Neuronal stem cell (in vitro differentiated cells): Measurements from ENCODE around the gene IMMP2L.

Experiments used
- DNase-seq: peaks from one replicate; pipeline ENCODE4 v3.0.0-alpha.2; 2013; ENCODE audit warnings: low spot score
- H2AFZ ChIP-seq: one replicate; pipeline ENCODE4 v1.6.1; 2013; ENCODE audit warnings: mild to moderate bottlenecking, low read length, inconsistent platforms
- H2AK5ac ChIP-seq: 2 replicates; pipeline ENCODE4 v1.6.1; 2013; ENCODE audit warnings: low read depth, mild to moderate bottlenecking, inconsistent platforms, low read length, moderate library complexity, mixed read lengths
- H2BK120ac ChIP-seq: 2 replicates; pipeline ENCODE4 v1.6.1; 2013; ENCODE audit warnings: low read depth, mild to moderate bottlenecking, inconsistent platforms, low read length, moderate library complexity, mixed read lengths
- H2BK12ac ChIP-seq: one replicate; pipeline ENCODE4 v1.6.1; 2013; ENCODE audit warnings: low read length, inconsistent platforms
- H2BK15ac ChIP-seq: 2 replicates; pipeline ENCODE4 v1.6.1; 2013; ENCODE audit warnings: mild to moderate bottlenecking, low read length, inconsistent platforms, mixed read lengths
- H2BK5ac ChIP-seq: one replicate; pipeline ENCODE4 v1.6.1; 2013; ENCODE audit warnings: inconsistent platforms, mild to moderate bottlenecking, low read length, moderate library complexity
- H3K14ac ChIP-seq: one replicate; pipeline ENCODE4 v1.6.1; 2013; ENCODE audit warnings: low read length, inconsistent platforms
- H3K18ac ChIP-seq: 2 replicates; pipeline ENCODE4 v1.6.1; 2013; ENCODE audit warnings: low read length, inconsistent platforms
- H3K23ac ChIP-seq: 2 replicates; pipeline ENCODE4 v1.6.1; 2013; ENCODE audit warnings: low read depth, mild to moderate bottlenecking, mixed read lengths, low read length, inconsistent platforms; ENCODE audit not compliant: poor library complexity
- H3K27ac ChIP-seq: replicated peaks from 3 replicates; pipeline ENCODE4 v1.5.1; 2013; ENCODE audit warnings: low read length, inconsistent platforms
- H3K27me3 ChIP-seq, 3 experiments: 2 replicates each; pipeline ENCODE4 v1.6.1; 2013; ENCODE audit warnings: low read length in 3 of 3, mild to moderate bottlenecking in 2 of 3, inconsistent platforms in 1 of 3, low read depth in 1 of 3, mixed read lengths in 1 of 3, moderate library complexity in 1 of 3; ENCODE audit not compliant: control insufficient read depth in 3 of 3, insufficient read depth in 3 of 3
- H3K36me3 ChIP-seq, 2 donors: replicated peaks in 1 of 2; 2 replicates each; pipeline ENCODE4 v1.6.1; 2013; ENCODE audit warnings: low read length in 2 of 2; ENCODE audit not compliant: control insufficient read depth in 2 of 2, insufficient read depth in 2 of 2
- H3K4ac ChIP-seq: 2 replicates; pipeline ENCODE4 v1.6.1; 2013; ENCODE audit warnings: inconsistent platforms, mild to moderate bottlenecking, low read length, moderate library complexity
- H3K4me1 ChIP-seq, 2 donors: 1 replicate in 1 of 2; 2 replicates in 1 of 2; pipeline ENCODE4 v1.6.1; 2013; ENCODE audit warnings: low read length in 2 of 2, low read depth in 1 of 2; ENCODE audit not compliant: control insufficient read depth in 2 of 2, insufficient read depth in 1 of 2
- H3K4me2 ChIP-seq: one replicate; pipeline ENCODE4 v1.6.1; 2013; ENCODE audit warnings: mild to moderate bottlenecking, low read length, inconsistent platforms; ENCODE audit not compliant: insufficient read depth, poor library complexity, severe bottlenecking
- H3K4me3 ChIP-seq, 2 donors: 2 replicates each; pipeline ENCODE4 v1.5.1; 2013; ENCODE audit warnings: low read length in 2 of 2, mild to moderate bottlenecking in 2 of 2, inconsistent platforms in 1 of 2, moderate library complexity in 1 of 2
- H3K79me1 ChIP-seq: one replicate; pipeline ENCODE4 v1.6.1; 2013; ENCODE audit warnings: low read depth, mild to moderate bottlenecking, inconsistent platforms, low read length, moderate library complexity
- H3K9ac ChIP-seq: one replicate; pipeline ENCODE4 v1.6.1; 2013; ENCODE audit warnings: mild to moderate bottlenecking, low read depth, low read length, inconsistent platforms; ENCODE audit not compliant: poor library complexity
- H3K9me3 ChIP-seq, 2 donors: replicated peaks in 1 of 2; 2 replicates each; pipeline versions ENCODE3 to v1.6.1; 2013; ENCODE audit warnings: low read length in 2 of 2, mild to moderate bottlenecking in 2 of 2, inconsistent platforms in 1 of 2, low read depth in 1 of 2, mixed read lengths in 1 of 2, moderate library complexity in 1 of 2; ENCODE audit not compliant: control insufficient read depth in 2 of 2, insufficient read depth in 1 of 2
- H4K8ac ChIP-seq: one replicate; pipeline ENCODE4 v1.6.1; 2013; ENCODE audit warnings: low read depth, mild to moderate bottlenecking, inconsistent platforms, low read length, moderate library complexity
- H4K91ac ChIP-seq: one replicate; pipeline ENCODE4 v1.6.1; 2013; ENCODE audit warnings: low read length, low read depth, mild to moderate bottlenecking, inconsistent platforms; ENCODE audit not compliant: poor library complexity
- WGBS, 2 donors: extraction: QIAGEN DNeasy Blood & Tissue Kit; methylation state at CpG; one replicate each; pipeline ENCODE4 v1.1.7; 2013; ENCODE audit warnings: missing lambda C conversion rate in 2 of 2, mixed read lengths in 1 of 2; ENCODE audit not compliant: insufficient read length in 2 of 2, insufficient replicate concordance in 1 of 2; ENCODE audit errors: extremely low coverage in 2 of 2; 5-methylcytosine and 5-hydroxymethylcytosine counted together

IMMP2L gene

DNA sequence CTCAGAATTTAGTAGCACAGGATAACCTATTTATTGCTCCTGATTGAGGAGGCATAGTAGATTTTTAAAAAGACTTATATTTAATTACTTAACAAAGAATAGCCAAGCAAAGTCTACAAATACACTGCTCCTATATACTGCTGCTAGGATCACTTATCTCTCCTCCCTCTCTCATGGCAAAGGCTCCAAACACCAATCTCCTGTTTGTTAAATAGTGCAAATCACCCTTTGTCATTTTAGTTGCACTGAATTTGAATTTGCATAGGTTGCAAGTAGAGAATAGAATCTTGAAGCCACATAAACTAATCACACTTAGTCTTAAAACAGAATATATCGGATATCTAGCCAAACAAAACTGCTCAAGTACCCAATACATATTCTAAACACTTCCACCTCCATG lies 690.4 kb downstream of the IMMP2L start:
- no peak overlapping the region for H2BK5ac ChIP-seq
- no peak overlapping the region for H4K8ac ChIP-seq
- H3K9me3 ChIP-seq, result no peaks in the 10 kb centered on the region
- no peak overlapping the region for H3K18ac ChIP-seq
- no CpG with 5 or more reads among the region's 1 CpG for WGBS, 2 donors
- H3K27me3 ChIP-seq, result no peaks in the 10 kb centered on the region
- no peak overlapping the region for H2BK15ac ChIP-seq
- H3K27ac ChIP-seq, result no peak overlapping the region
- H3K36me3 ChIP-seq, result no peaks in the 10 kb centered on the region
- H3K23ac ChIP-seq, result no peak overlapping the region
- no peak overlapping the region for H2BK120ac ChIP-seq
- H3K79me1 ChIP-seq, result no peaks in the 10 kb centered on the region
- H2AFZ ChIP-seq, result no peak overlapping the region
- H4K91ac ChIP-seq, result no peak overlapping the region
- H3K4me2 ChIP-seq, result no peak overlapping the region
- H2BK12ac ChIP-seq, result no peak overlapping the region
- H3K14ac ChIP-seq, result no peak overlapping the region
- DNase-seq, result no peak
- H3K9ac ChIP-seq, result no peak overlapping the region
- no peak overlapping the region for H2AK5ac ChIP-seq
- H3K4me1 ChIP-seq, result peaks cover 0 to 1% of the 10 kb centered on the region in 2 donors
- no peak overlapping the region for H3K4me3 ChIP-seq
- H3K4ac ChIP-seq, result no peak overlapping the region

DNA sequence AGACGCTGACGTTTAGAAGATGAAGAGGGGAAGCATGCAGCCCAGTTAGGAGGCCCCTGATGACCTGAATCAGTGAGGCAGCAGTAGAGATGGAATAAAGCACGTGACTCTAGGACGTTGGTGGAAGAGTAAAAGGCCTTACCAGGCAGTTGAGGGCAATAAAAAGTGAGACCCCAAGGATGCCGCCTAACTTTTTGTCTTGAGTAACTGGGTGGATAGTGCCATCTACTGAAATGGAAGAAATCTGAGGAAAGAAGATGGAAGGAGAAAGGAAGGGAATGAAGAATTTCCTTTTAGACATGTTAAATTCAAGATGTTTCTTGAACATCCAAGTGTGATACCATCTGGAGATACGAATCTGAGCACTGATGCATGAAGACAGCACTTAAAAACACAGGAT lies 691.4 kb downstream of the IMMP2L start:
- Histone ChIP-seq H3K9ac (no peak overlapping the region), H2AFZ (no peak overlapping the region), H3K27ac (no peak overlapping the region), H2BK12ac (no peak overlapping the region), H4K91ac (no peak overlapping the region), H3K79me1 (no peaks in the 10 kb centered on the region), H2AK5ac (no peak overlapping the region), H3K14ac (no peak overlapping the region), H3K23ac (no peak overlapping the region), H3K4me3 (no peak overlapping the region), H2BK5ac (no peak overlapping the region), H3K27me3 (no peaks in the 10 kb centered on the region), H3K18ac (no peak overlapping the region), H4K8ac (no peak overlapping the region), H3K4me1 (peaks cover 0 to 1% of the 10 kb centered on the region in 2 donors), H3K9me3 (no peaks in the 10 kb centered on the region), H2BK120ac (no peak overlapping the region), H3K4ac (no peak overlapping the region), H2BK15ac (no peak overlapping the region), H3K36me3 (no peaks in the 10 kb centered on the region), H3K4me2 (no peak overlapping the region)
- DNase-seq, result no peak
- WGBS, 2 donors, result no CpG with 5 or more reads among the region's 6 CpGs

DNA sequence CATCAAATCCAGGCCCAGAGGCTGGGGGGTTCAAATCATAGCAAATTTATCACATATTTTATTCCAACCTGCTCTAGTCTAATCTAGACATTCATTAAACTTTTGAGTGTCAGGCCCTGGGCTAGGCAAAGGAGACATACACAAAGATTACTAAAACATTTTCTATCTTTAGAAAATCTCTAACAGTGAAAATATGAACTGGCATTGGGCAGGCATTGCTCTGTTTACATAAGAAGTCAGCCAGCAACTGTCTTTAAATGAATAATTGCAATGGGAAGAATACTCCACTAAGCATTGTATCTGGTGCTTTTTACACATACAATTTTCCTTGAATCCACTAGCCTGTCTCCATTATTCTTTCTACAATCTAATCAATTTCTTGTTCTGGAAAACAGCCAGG lies 693.8 kb downstream of the IMMP2L start:
- no peak overlapping the region for H3K23ac ChIP-seq
- H2AK5ac ChIP-seq, result no peak overlapping the region
- no peak overlapping the region for H2AFZ ChIP-seq
- no peak overlapping the region for H3K14ac ChIP-seq
- H3K79me1 ChIP-seq, result no peaks in the 10 kb centered on the region
- H4K8ac ChIP-seq, result no peak overlapping the region
- H3K27ac ChIP-seq, result no peak overlapping the region
- no peaks in the 10 kb centered on the region for H3K27me3 ChIP-seq
- H2BK15ac ChIP-seq, result no peak overlapping the region
- H3K9ac ChIP-seq, result no peak overlapping the region
- H2BK5ac ChIP-seq, result no peak overlapping the region
- H3K9me3 ChIP-seq, result no peaks in the 10 kb centered on the region
- no peak overlapping the region for H2BK120ac ChIP-seq
- H3K18ac ChIP-seq, result no peak overlapping the region
- no peak overlapping the region for H3K4me2 ChIP-seq
- no peak overlapping the region for H3K4me3 ChIP-seq
- no peak overlapping the region for H4K91ac ChIP-seq
- H2BK12ac ChIP-seq, result no peak overlapping the region
- H3K4me1 ChIP-seq, result peaks cover 0 to 1% of the 10 kb centered on the region in 2 donors
- H3K4ac ChIP-seq, result no peak overlapping the region
- no peak for DNase-seq
- H3K36me3 ChIP-seq, result no peaks in the 10 kb centered on the region

DNA sequence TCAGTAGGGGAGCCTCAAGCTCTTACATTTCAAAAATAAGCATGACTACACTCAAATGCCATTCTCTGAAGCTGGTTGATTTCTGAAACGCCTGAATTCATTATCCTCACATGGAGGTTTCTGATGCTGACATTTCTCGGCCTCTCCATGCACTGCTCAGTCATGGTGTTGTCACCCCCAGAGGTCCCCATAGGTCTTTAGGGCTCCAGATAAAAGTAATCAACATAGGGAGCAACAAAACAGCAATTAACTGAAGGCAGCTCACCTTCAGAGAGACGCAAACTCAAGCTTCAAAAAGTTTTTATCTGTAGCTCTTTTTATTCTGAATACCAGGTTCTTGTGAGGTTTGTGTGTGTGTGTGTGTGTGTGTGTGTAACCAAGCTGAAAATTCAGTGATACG lies 694.5 kb downstream of the IMMP2L start:
- H2BK15ac ChIP-seq, result no peak overlapping the region
- no CpG with 5 or more reads among the region's 4 CpGs for WGBS, 2 donors
- no peak overlapping the region for H3K4me3 ChIP-seq
- no peaks in the 10 kb centered on the region for H3K27me3 ChIP-seq
- no peak overlapping the region for H4K91ac ChIP-seq
- H3K79me1 ChIP-seq, result no peaks in the 10 kb centered on the region
- no peak overlapping the region for H2BK120ac ChIP-seq
- no peak overlapping the region for H3K9ac ChIP-seq
- H3K23ac ChIP-seq, result no peak overlapping the region
- H3K9me3 ChIP-seq, result no peaks in the 10 kb centered on the region
- no peak for DNase-seq
- H3K14ac ChIP-seq, result no peak overlapping the region
- no peak overlapping the region for H3K18ac ChIP-seq
- H2BK5ac ChIP-seq, result no peak overlapping the region
- H4K8ac ChIP-seq, result no peak overlapping the region
- no peaks in the 10 kb centered on the region for H3K36me3 ChIP-seq
- H2AFZ ChIP-seq, result peak overlapping the region; percentile 25
- peaks cover 0 to 1% of the 10 kb centered on the region in 2 donors for H3K4me1 ChIP-seq
- no peak overlapping the region for H3K4me2 ChIP-seq
- H3K27ac ChIP-seq, result no peak overlapping the region
- no peak overlapping the region for H3K4ac ChIP-seq
- H2AK5ac ChIP-seq, result no peak overlapping the region
- no peak overlapping the region for H2BK12ac ChIP-seq
